HepG2 (cell line): ENCODE measurements around the gene CST11. TPM values are rescaled to one million over a fixed set of nuclear protein-coding genes. Genes with fewer than 3 reads are reported as not detected.

Source experiments
- ATRX ChIP-seq: sonication (generic); formaldehyde crosslinking; IDR thresholded peaks from 2 replicates; pipeline ENCODE4 v1.4.0; 2020; ENCODE audit warnings: missing genetic modification reagents, borderline replicate concordance
- BCL6 ChIP-seq: IDR thresholded peaks from 2 replicates; pipeline ENCODE4 v1.6.1; 2016; ENCODE audit warnings: missing genetic modification reagents, missing compliant biosample characterization
- GATAD1 ChIP-seq: IDR thresholded peaks from 2 replicates; pipeline ENCODE4 v1.6.1; 2016; ENCODE audit warnings: missing genetic modification reagents, missing compliant biosample characterization
- GATAD2A ChIP-seq: IDR thresholded peaks from 2 replicates; pipeline ENCODE4 v1.6.1; 2016
- HMGXB4 ChIP-seq, 2 experiments: sonication (generic) in 1 of 2; formaldehyde crosslinking in 1 of 2; IDR thresholded peaks; 2 replicates each; pipeline versions ENCODE4 v1.4.0 to v1.6.1; 2018 to 2020; ENCODE audit warnings: missing genetic modification reagents in 2 of 2, borderline replicate concordance in 1 of 2, low read depth in 1 of 2, mild to moderate bottlenecking in 1 of 2, missing biosample characterization in 1 of 2
- HNF4A ChIP-seq: sonication (generic); formaldehyde crosslinking; IDR thresholded peaks from 2 replicates; pipeline ENCODE4 v1.4.0; 2020; ENCODE audit warnings: missing genetic modification reagents
- RARA ChIP-seq: IDR thresholded peaks from 2 replicates; pipeline ENCODE4 v1.6.1; 2016; ENCODE audit warnings: missing genetic modification reagents, missing compliant biosample characterization
- ZFAT ChIP-seq: sonication (generic); formaldehyde crosslinking; conservative IDR thresholded peaks from 2 replicates; pipeline ENCODE4 v1.8.1; 2023; ENCODE audit warnings: missing genetic modification reagents, inconsistent platforms
- ZHX1 ChIP-seq: sonication (generic); formaldehyde crosslinking; IDR thresholded peaks from 2 replicates; pipeline ENCODE4 v1.8.1; 2022; ENCODE audit warnings: low read depth, mild to moderate bottlenecking, missing genetic modification reagents
- ZNF382 ChIP-seq: sonication (generic); formaldehyde crosslinking; IDR thresholded peaks from 2 replicates; pipeline ENCODE4 v1.5.0; 2020; ENCODE audit warnings: missing genetic modification reagents, mild to moderate bottlenecking, borderline replicate concordance
- ZNF644 ChIP-seq: IDR thresholded peaks from 2 replicates; pipeline ENCODE4 v1.6.1; 2016; ENCODE audit warnings: low read depth
- polyA plus RNA-seq, 8 experiments: library from polyadenylated mRNA; depleted of rRNA in 3 of 8; stranded (reverse) in 7 of 8; unstranded in 1 of 8; fragments of >200 nt; fragmentation: Illumina TruSeq in 4 of 8; extraction: Trizol in 4 of 8; gene quantifications; 2 replicates each; pipeline versions ENCODE4 v1.2.1 to v1.2.3, GENCODE V29; 2011 to 2016; ENCODE audit warnings: low read depth in 4 of 8, missing spikeins in 1 of 8, mixed read lengths in 1 of 8; ENCODE audit not compliant: insufficient read depth in 1 of 8
- total RNA-seq, 5 experiments: library from RNA; depleted of rRNA; stranded (reverse); fragments of >200 nt; fragmentation: Illumina TruSeq; extraction: Trizol; gene quantifications; 2 replicates each; pipeline ENCODE4 v1.2.3, GENCODE V29; 2016; ENCODE audit warnings: low read depth in 1 of 5
- TF ChIP-seq, protein P1 (sequence below): IDR thresholded peaks from 2 replicates; pipeline ENCODE4 v1.6.1; 2018; ENCODE audit warnings: missing genetic modification reagents
- TF ChIP-seq, protein P2 (sequence below): sonication (generic); formaldehyde crosslinking; IDR thresholded peaks from 2 replicates; pipeline ENCODE4 v1.4.0; 2020; ENCODE audit warnings: missing genetic modification reagents, borderline replicate concordance
- TF ChIP-seq, protein P3 (sequence below): sonication (generic); formaldehyde crosslinking; IDR thresholded peaks from 2 replicates; pipeline ENCODE4 v1.9.0; 2022; ENCODE audit warnings: low read depth, missing genetic modification reagents

CST11 gene
- total and polyA plus RNA-seq, 2 of the 13 experiments (the other 11 are each of a cell fraction or from before 2014, with no cell fraction given) = not detected

- TF ChIP-seq ZFAT (no peak), GATAD1 (CRISPR knock-in tag) (peak; percentile 52; the same call in 1 of the 2 replicates), ZNF382 (no peak), ZNF644 (peak; percentile 85), ZHX1 (CRISPR knock-in tag) (no peak), ATRX (CRISPR knock-in tag) (no peak), BCL6 (CRISPR knock-in tag) (peak; percentile 67), HMGXB4 (CRISPR knock-in tag; IDR thresholded peaks at IDR 0.05; ENCODE audit: borderline replicate concordance in 1 of 2, low read depth in 1 of 2) (peak in 1 of 2 experiments; percentile 52; a peak in 1 of 4 replicates), RARA (CRISPR knock-in tag) (peak; percentile 94), GATAD2A (peak; percentile 89), HNF4A (CRISPR knock-in tag) (peak; percentile 42; the same call in 1 of the 2 replicates)
- TF ChIP-seq, protein P1, sequence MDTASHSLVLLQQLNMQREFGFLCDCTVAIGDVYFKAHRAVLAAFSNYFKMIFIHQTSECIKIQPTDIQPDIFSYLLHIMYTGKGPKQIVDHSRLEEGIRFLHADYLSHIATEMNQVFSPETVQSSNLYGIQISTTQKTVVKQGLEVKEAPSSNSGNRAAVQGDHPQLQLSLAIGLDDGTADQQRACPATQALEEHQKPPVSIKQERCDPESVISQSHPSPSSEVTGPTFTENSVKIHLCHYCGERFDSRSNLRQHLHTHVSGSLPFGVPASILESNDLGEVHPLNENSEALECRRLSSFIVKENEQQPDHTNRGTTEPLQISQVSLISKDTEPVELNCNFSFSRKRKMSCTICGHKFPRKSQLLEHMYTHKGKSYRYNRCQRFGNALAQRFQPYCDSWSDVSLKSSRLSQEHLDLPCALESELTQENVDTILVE (CRISPR knock-in tag) = peak; percentile 41; the same call in 1 of the 2 replicates
- TF ChIP-seq, protein P2, sequence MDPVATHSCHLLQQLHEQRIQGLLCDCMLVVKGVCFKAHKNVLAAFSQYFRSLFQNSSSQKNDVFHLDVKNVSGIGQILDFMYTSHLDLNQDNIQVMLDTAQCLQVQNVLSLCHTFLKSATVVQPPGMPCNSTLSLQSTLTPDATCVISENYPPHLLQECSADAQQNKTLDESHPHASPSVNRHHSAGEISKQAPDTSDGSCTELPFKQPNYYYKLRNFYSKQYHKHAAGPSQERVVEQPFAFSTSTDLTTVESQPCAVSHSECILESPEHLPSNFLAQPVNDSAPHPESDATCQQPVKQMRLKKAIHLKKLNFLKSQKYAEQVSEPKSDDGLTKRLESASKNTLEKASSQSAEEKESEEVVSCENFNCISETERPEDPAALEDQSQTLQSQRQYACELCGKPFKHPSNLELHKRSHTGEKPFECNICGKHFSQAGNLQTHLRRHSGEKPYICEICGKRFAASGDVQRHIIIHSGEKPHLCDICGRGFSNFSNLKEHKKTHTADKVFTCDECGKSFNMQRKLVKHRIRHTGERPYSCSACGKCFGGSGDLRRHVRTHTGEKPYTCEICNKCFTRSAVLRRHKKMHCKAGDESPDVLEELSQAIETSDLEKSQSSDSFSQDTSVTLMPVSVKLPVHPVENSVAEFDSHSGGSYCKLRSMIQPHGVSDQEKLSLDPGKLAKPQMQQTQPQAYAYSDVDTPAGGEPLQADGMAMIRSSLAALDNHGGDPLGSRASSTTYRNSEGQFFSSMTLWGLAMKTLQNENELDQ (CRISPR knock-in tag) = no peak
- TF ChIP-seq, protein P3, sequence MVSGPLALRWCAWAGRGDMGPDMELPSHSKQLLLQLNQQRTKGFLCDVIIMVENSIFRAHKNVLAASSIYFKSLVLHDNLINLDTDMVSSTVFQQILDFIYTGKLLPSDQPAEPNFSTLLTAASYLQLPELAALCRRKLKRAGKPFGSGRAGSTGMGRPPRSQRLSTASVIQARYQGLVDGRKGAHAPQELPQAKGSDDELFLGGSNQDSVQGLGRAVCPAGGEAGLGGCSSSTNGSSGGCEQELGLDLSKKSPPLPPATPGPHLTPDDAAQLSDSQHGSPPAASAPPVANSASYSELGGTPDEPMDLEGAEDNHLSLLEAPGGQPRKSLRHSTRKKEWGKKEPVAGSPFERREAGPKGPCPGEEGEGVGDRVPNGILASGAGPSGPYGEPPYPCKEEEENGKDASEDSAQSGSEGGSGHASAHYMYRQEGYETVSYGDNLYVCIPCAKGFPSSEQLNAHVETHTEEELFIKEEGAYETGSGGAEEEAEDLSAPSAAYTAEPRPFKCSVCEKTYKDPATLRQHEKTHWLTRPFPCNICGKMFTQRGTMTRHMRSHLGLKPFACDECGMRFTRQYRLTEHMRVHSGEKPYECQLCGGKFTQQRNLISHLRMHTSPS (CRISPR knock-in tag) = peak; percentile 69; the same call in 1 of the 2 replicates
Observed at GRCh38 chr20:23412026-23412425, 40.6 kb downstream of the CST11 start (continued).
